Right kidney (tissue), 1 donor: ENCODE data around the gene FRMD5.

Experiments used
- DNase-seq: peaks from one replicate; pipeline ENCODE4 v3.0.0-alpha.2; 2016

FRMD5 gene

GRCh38 chr15:43974852-43975251 lies 220.2 kb downstream of the FRMD5 start:
- no peak for DNase-seq

- no peak for DNase-seq
Observed at GRCh38 chr15:43969802-43970375, 225.2 kb downstream of the FRMD5 start.

- no peak for DNase-seq
Observed at GRCh38 chr15:43968551-43968950, 226.5 kb downstream of the FRMD5 start.

- DNase-seq: no peak
Observed at GRCh38 chr15:43966646-43967045, 228.4 kb downstream of the FRMD5 start.

- DNase-seq: no peak
Observed at GRCh38 chr15:43958861-43959330, 236.2 kb downstream of the FRMD5 start.

- no peak for DNase-seq
Observed at GRCh38 chr15:43957724-43958123, 237.3 kb downstream of the FRMD5 start.

GRCh38 chr15:43955140-43955539 lies 239.9 kb downstream of the FRMD5 start:
- DNase-seq: no peak

- DNase-seq: no peak
Observed at GRCh38 chr15:43954181-43954621, 240.9 kb downstream of the FRMD5 start.

- DNase-seq: no peak
Observed at GRCh38 chr15:43953402-43953801, 241.7 kb downstream of the FRMD5 start.

- no peak for DNase-seq
Observed at GRCh38 chr15:43950531-43950930, 244.5 kb downstream of the FRMD5 start.

- DNase-seq: no peak
Observed at GRCh38 chr15:43948691-43949325, 246.3 kb downstream of the FRMD5 start.

GRCh38 chr15:43943511-43943910 lies 251.6 kb downstream of the FRMD5 start:
- no peak for DNase-seq

- DNase-seq: no peak
Observed at GRCh38 chr15:43942194-43942593, 252.9 kb downstream of the FRMD5 start.

GRCh38 chr15:43941555-43941954 lies 253.5 kb downstream of the FRMD5 start:
- DNase-seq: no peak

- no peak for DNase-seq
Observed at GRCh38 chr15:43941071-43941470, 254.0 kb downstream of the FRMD5 start.

GRCh38 chr15:43939070-43939469 lies 256.0 kb downstream of the FRMD5 start:
- no peak for DNase-seq

- DNase-seq: no peak
Observed at GRCh38 chr15:43934480-43934879, 260.6 kb downstream of the FRMD5 start.

- DNase-seq: no peak
Observed at GRCh38 chr15:43932907-43933306, 262.2 kb downstream of the FRMD5 start.

GRCh38 chr15:43931790-43932435 lies 263.2 kb downstream of the FRMD5 start:
- DNase-seq: no peak

- no peak for DNase-seq
Observed at GRCh38 chr15:43931119-43931518, 264.0 kb downstream of the FRMD5 start.

GRCh38 chr15:43930556-43930955 lies 264.5 kb downstream of the FRMD5 start:
- DNase-seq: no peak

GRCh38 chr15:43930079-43930478 lies 265.0 kb downstream of the FRMD5 start:
- no peak for DNase-seq

- no peak for DNase-seq
Observed at GRCh38 chr15:43928152-43928551, 266.9 kb downstream of the FRMD5 start.

- DNase-seq: no peak
Observed at GRCh38 chr15:43927203-43927602, 267.9 kb downstream of the FRMD5 start.
